HepG2 (cell line): ENCODE results near the gene C16orf86. TPM values are rescaled to one million over a fixed set of nuclear protein-coding genes. Genes with fewer than 3 reads are reported as not detected.

Experiments
- ATAC-seq: fragments of 200-7000 bp; cut with Tn5 transposase; 3 replicates; pipeline ENCODE4 v1.9.1; 2020; ENCODE audit warnings: mild to moderate bottlenecking, moderate library complexity
- BruUV-seq: library from RNA; stranded (reverse); fragments of 400-500 nt; replicated peaks from 2 replicates; lab custom pipeline; 2021; lab: Mats Ljungman, UMichigan
- CTCF ChIA-PET: fragments of 300-600 bp; formaldehyde crosslinking; extraction: SDS; loops from one replicate; lab custom pipeline; 2021; ENCODE audit warnings: low total read pairs, inconsistent platforms, low intra/inter-chr PET ratio; lab: Yijun Ruan, JAX
- POLR2A ChIA-PET: fragments of 350-600 bp; sonication (Branson Sonifier 250); formaldehyde crosslinking; loops from one replicate; lab custom pipeline; 2020; ENCODE audit warnings: antibody characterized with exemption, inconsistent platforms; lab: Yijun Ruan, JAX
- DNase-seq: peaks from one replicate; pipeline ENCODE4 v3.0.0-alpha.2; 2015; ENCODE audit warnings: low spot score
- FAIRE-seq: peaks from 3 replicates; lab custom pipeline; 2011; peaks lifted over from hg19 to GRCh38; lab: Jason Lieb, UNC
- H2AFZ ChIP-seq: one replicate; pipeline ENCODE4 v1.6.1; 2011; ENCODE audit warnings: low read length, inconsistent platforms
- H3K27ac ChIP-seq: fragments of 300-600 bp; 3 replicates; pipeline ENCODE4 v1.8.0; 2011; ENCODE audit warnings: mixed run types, mild to moderate bottlenecking, mixed read lengths, low read length, inconsistent platforms; ENCODE audit not compliant: insufficient read depth; ENCODE audit errors: extremely low read length
- H3K27me3 ChIP-seq, 2 experiments: fragments of 200-600 bp in 1 of 2; 2 replicates in 1 of 2; 3 replicates in 1 of 2; pipeline versions ENCODE4 v1.6.0 to v1.8.0; 2011; ENCODE audit warnings: low read length in 2 of 2, mild to moderate bottlenecking in 2 of 2, moderate library complexity in 2 of 2, inconsistent platforms in 1 of 2; ENCODE audit not compliant: insufficient read depth in 2 of 2, control insufficient read depth in 1 of 2
- H3K36me3 ChIP-seq, 2 experiments: fragments of 200-600 bp in 1 of 2; replicated peaks in 1 of 2; 2 replicates in 1 of 2; 3 replicates in 1 of 2; pipeline versions ENCODE4 v1.5.1 to v1.8.0; 2011; ENCODE audit warnings: low read length in 2 of 2, inconsistent platforms in 1 of 2; ENCODE audit not compliant: insufficient read depth in 2 of 2, control insufficient read depth in 1 of 2
- H3K4me1 ChIP-seq: 2 replicates; pipeline ENCODE4 v1.5.1; 2012; ENCODE audit warnings: low read length, inconsistent platforms; ENCODE audit not compliant: insufficient read depth
- H3K4me2 ChIP-seq: 2 replicates; pipeline ENCODE4 v1.6.0; 2011; ENCODE audit warnings: low read depth, low read length, inconsistent platforms
- H3K4me3 ChIP-seq, 3 experiments: fragments of 200-600 bp in 1 of 3; sonication (generic), shearing (Covaris generic) in 1 of 3; replicated peaks in 1 of 3; 2 replicates each; pipeline ENCODE4 v1.5.1; 2011 to 2016; ENCODE audit warnings: low read length in 3 of 3, inconsistent platforms in 2 of 3, low read depth in 2 of 3, mild to moderate bottlenecking in 2 of 3, control low read depth in 1 of 3, mixed read lengths in 1 of 3; ENCODE audit not compliant: insufficient read depth in 1 of 3
- H3K79me2 ChIP-seq: one replicate; pipeline ENCODE4 v1.6.1; 2011; ENCODE audit warnings: low read length, inconsistent platforms; ENCODE audit not compliant: insufficient read depth
- H3K9ac ChIP-seq: 2 replicates; pipeline ENCODE4 v1.6.0; 2011; ENCODE audit warnings: mild to moderate bottlenecking, low read depth, low read length, inconsistent platforms; ENCODE audit not compliant: insufficient read depth
- H3K9me3 ChIP-seq: 2 replicates; pipeline ENCODE4 v1.5.1; 2012; ENCODE audit warnings: mild to moderate bottlenecking, low read length
- H4K20me1 ChIP-seq: 2 replicates; pipeline ENCODE4 v1.6.0; 2011; ENCODE audit warnings: inconsistent platforms, mild to moderate bottlenecking, low read length, moderate library complexity; ENCODE audit not compliant: insufficient read depth
- AGO2 ChIP-seq: fragments of 200-400 bp; formaldehyde crosslinking; optimal IDR thresholded peaks from 2 replicates; pipeline ENCODE3; 2017; ENCODE audit warnings: mild to moderate bottlenecking, low read depth, low read length, moderate library complexity
- ATF1 ChIP-seq: IDR thresholded peaks from 2 replicates; pipeline ENCODE4 v1.6.1; 2016; ENCODE audit warnings: mild to moderate bottlenecking, control low read depth
- FOXO4 ChIP-seq: sonication (generic); formaldehyde crosslinking; conservative IDR thresholded peaks from 2 replicates; pipeline ENCODE4 v1.8.1; 2023; ENCODE audit warnings: missing genetic modification reagents
- GZF1 ChIP-seq: sonication (generic); formaldehyde crosslinking; IDR thresholded peaks from 2 replicates; pipeline ENCODE4 v1.5.1; 2020; ENCODE audit warnings: mild to moderate bottlenecking, missing genetic modification reagents
- MTA1 ChIP-seq: sonication (generic); formaldehyde crosslinking; IDR thresholded peaks from 2 replicates; pipeline ENCODE4 v1.4.0; 2020; ENCODE audit warnings: missing genetic modification reagents, mild to moderate bottlenecking, borderline replicate concordance
- NFE2L2 ChIP-seq: fragments of 150-350 bp; IDR thresholded peaks from 2 replicates; pipeline ENCODE4 v1.6.1; 2014; ENCODE audit warnings: low read length
- NFIB ChIP-seq: sonication (generic); formaldehyde crosslinking; IDR thresholded peaks from 2 replicates; pipeline ENCODE4 v1.9.0; 2021; ENCODE audit warnings: missing genetic modification reagents, mild to moderate bottlenecking, borderline replicate concordance
- TBX3 ChIP-seq: fragments of 450-650 bp; IDR thresholded peaks from 2 replicates; pipeline ENCODE4 v1.6.1; 2017; ENCODE audit warnings: antibody characterized with exemption, mild to moderate bottlenecking, inconsistent platforms, borderline replicate concordance
- THAP8 ChIP-seq: sonication (generic); formaldehyde crosslinking; IDR thresholded peaks from 2 replicates; pipeline ENCODE4 v1.5.1; 2020; ENCODE audit warnings: missing genetic modification reagents, mild to moderate bottlenecking, borderline replicate concordance
- ZBTB4 ChIP-seq: sonication (generic); formaldehyde crosslinking; IDR thresholded peaks from 2 replicates; pipeline ENCODE4 v1.4.0; 2020; ENCODE audit warnings: missing genetic modification reagents, mild to moderate bottlenecking, borderline replicate concordance
- ZNF232 ChIP-seq: sonication (generic); formaldehyde crosslinking; IDR thresholded peaks from 2 replicates; pipeline ENCODE4 v1.4.0; 2020; ENCODE audit warnings: missing genetic modification reagents, borderline replicate concordance
- ZNF512 ChIP-seq: sonication (generic); formaldehyde crosslinking; IDR thresholded peaks from 2 replicates; pipeline ENCODE4 v1.4.0; 2020; ENCODE audit warnings: mild to moderate bottlenecking, missing genetic modification reagents
- WGBS: methylation state at CpG from one replicate; pipeline ENCODE4 v1.1.6; 2017; ENCODE audit warnings: low lambda C conversion rate; 5-methylcytosine and 5-hydroxymethylcytosine counted together
- in situ Hi-C: cut with HindIII; loops from 2 replicates; pipeline ENCODE4 v1.10.0; 2017; ENCODE audit warnings: low pct_unique_long_range_greater_than_20kb; ENCODE audit not compliant: extremely low pct_ligation_motif_present
- intact Hi-C: fragments of 100-400 bp; cut with micrococcal nuclease; formaldehyde crosslinking; loops from one replicate; pipeline ENCODE4 v1.10.0; 2022; ENCODE audit not compliant: unreplicated experiment
- polyA plus RNA-seq, 8 experiments: library from polyadenylated mRNA; depleted of rRNA in 3 of 8; stranded (reverse) in 7 of 8; unstranded in 1 of 8; fragments of >200 nt; fragmentation: Illumina TruSeq in 4 of 8; extraction: Trizol in 4 of 8; gene quantifications; 2 replicates each; pipeline versions ENCODE4 v1.2.1 to v1.2.3, GENCODE V29; 2011 to 2016; ENCODE audit warnings: low read depth in 4 of 8, missing spikeins in 1 of 8, mixed read lengths in 1 of 8; ENCODE audit not compliant: insufficient read depth in 1 of 8
- total RNA-seq, 5 experiments: library from RNA; depleted of rRNA; stranded (reverse); fragments of >200 nt; fragmentation: Illumina TruSeq; extraction: Trizol; gene quantifications; 2 replicates each; pipeline ENCODE4 v1.2.3, GENCODE V29; 2016; ENCODE audit warnings: low read depth in 1 of 5

C16orf86 gene
- total and polyA plus RNA-seq, 2 of the 13 experiments (the other 11 are each of a cell fraction or from before 2014, with no cell fraction given) = 1.5 to 3.1 TPM

- 0 out of 2 replicates have a peak, but pooled peaks have one; percentile 11 for TF ChIP-seq TBX3
- TF ChIP-seq, all 625 proteins: peak for 7
Observed at GRCh38 chr16:67661101-67661761, 5.4 kb upstream of the C16orf86 start (continued).

GRCh38 chr16:67661886-67662652 is 4.5 kb upstream of the C16orf86 start:
- FAIRE-seq (no peak), DNase-seq (no peak), ATAC-seq (no peak)
- Histone ChIP-seq H3K36me3 (peaks cover 5 to 13% of the 10 kb centered on the region in 2 experiments; a peak in 4 of 5 replicates), H2AFZ (no peak overlapping the region), H3K4me3 (no peak overlapping the region), H3K4me1 (peaks cover 25% of the 10 kb centered on the region), H3K4me2 (no peak overlapping the region), H4K20me1 (0 out of 2 replicates have a peak, but pooled peaks cover 3% of the 10 kb centered on the region), H3K9me3 (no peaks in the 10 kb centered on the region), H3K27ac (no peak overlapping the region), H3K27me3 (no peaks in the 10 kb centered on the region; a peak in 1 of 5 replicates), H3K9ac (no peak overlapping the region), H3K79me2 (peaks cover 11% of the 10 kb centered on the region)
- ChIA-PET POLR2A (no interaction called here), CTCF (no interaction called here)
- intact Hi-C loops = no loop called here
- 97% methylated on average over 29 of the region's 34 CpGs for WGBS
- in situ Hi-C loops = loop anchor here (10.0 kb wide), 1 partner anchor 273 kb away; the partner anchor contains the start of genes CTRL and PSMB10
- no TSS peak for BruUV-seq
- TF ChIP-seq NFE2L2 (no peak), ZNF232 (CRISPR knock-in tag) (no peak), THAP8 (no peak), NFIB (CRISPR knock-in tag) (no peak), ATF1 (CRISPR knock-in tag) (no peak), ZNF512 (CRISPR knock-in tag) (no peak), FOXO4 (CRISPR knock-in tag) (no peak), MTA1 (CRISPR knock-in tag) (0 out of 2 replicates have a peak, but pooled peaks have one; percentile 23), ZBTB4 (CRISPR knock-in tag) (no peak), AGO2 (peak; percentile 66), GZF1 (no peak)
